Measurements from ENCODE around the gene SEPTIN3.
"Not testable (repeated sequence)": the region's sequence is repeated elsewhere in the genome, so short reads cannot be mapped to it uniquely, and the experiment has no call there.

Gene SEPTIN3

DNA sequence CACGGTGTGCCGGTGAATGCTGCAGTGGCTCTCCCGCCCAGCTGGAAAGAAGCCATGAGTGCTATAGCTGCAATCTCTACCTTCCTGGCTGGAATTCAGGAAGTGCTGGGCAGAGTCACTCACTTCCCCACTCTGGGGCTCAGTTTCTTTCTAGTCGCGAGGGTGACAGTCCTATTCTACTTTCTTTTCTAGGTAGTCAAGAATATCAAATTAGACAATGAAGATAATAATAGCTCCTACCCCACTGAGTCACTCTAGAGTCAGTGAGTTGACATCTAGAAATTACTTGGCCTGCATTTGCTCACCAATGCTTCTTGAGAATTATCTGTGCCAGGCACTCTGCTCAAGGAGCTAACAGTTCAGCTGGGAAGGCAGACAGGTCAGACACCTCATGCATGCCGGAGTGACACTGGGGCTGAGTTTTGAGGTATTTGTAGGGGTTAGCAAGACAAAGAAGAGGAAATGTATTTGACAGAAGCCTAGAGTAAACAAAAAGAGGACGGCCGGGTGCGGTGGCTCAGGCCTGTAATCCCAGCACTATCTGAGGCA is 25.5 kb upstream of the SEPTIN3 start:
- FAIRE-seq: no peak

DNA sequence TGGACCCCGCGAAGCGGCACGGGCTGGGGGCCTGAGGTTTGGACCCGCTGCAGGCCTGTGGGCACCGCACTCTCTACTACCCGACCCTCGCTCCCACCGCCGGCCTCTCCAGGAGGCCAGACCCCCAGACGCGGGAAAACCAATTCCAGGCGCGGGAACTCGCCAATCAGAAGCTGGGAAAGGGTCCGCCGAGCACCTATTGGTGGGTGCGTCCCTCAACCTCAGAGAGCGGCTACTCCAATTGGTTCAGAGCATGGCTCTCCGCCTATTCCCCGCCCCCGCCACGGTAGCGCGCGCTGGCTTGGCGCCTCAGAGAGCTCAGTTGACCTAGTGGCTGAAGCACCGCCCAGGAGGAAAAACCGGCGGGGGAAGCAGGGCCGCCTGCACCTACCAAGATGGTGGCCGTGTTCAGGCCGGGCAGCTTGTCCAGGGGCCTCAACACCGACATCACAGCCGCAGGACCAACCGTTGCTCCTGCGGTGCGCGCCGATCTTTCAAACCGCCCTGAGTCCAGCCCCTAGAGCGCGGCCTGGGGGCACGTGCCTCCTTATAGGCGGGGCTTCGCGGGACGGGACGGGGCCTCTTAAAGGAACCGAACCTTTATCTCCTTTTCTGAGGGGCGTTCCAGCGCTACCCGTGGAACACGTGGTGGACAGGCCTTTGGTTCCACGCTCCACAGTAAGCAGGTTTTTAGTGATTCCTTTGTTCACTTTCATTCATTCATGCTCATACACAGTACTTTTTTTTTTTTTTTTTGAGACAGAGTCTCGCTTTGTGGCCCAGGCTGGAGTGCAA is 22.4 kb upstream of the SEPTIN3 start, which contains the start of gene CENPM:
TSS of gene CENPM (minus strand) at position 524 of the 795 bp plus-strand sequence. CDS start at position 448, 76 bp downstream.
- FAIRE-seq: peak; percentile 82

DNA sequence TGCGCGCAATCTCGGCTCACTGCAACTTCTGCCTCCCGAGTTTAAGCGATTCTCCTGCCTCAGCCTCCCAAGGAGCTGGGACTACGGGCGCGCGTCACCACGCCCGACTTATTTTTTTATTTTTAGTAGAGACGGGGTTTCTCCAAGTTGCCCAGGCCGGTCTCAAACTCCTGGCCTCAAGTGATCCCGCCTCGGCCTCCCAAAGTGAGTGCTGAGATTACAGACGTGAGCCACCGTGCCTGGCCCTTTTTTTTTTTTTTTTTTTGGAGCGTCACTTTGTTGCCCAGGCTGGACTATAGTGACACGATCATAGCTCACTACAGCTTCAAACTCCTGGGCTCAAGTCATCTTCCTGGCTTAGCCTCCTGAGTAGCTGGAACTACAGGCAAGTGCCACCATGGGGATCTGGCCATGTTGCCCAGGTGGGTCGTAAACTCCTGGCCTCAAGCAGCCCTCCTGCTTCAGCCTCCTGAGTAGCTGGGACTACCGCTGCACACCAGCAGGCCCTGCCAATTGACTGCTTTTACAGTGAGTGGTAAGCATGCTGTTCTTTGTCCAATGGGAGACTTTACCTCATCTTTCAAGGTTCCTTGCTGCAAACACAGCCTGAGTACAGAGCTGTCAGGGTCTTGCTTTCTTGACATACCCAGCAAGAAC is 21.7 kb upstream of the SEPTIN3 start:
- FAIRE-seq: no peak

DNA sequence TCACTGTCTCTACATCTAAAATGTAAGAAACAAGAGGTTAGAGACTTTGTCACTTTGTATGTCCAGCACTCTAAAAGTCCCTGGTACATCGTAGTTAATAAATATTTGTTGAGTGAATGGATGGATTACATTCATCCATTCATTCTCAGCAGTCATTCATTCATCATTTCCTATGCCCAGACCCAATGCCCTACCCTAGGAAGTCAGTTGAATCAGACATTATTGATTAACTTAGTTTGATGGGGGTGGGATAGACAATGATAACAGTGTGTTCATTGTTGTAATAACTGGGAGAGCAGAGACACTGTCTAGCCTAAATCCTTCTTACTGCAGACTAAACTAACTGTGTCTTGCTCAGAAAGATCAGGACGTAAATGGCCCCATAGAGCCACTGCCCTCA is 21.1 kb upstream of the SEPTIN3 start:
- no peak for FAIRE-seq

DNA sequence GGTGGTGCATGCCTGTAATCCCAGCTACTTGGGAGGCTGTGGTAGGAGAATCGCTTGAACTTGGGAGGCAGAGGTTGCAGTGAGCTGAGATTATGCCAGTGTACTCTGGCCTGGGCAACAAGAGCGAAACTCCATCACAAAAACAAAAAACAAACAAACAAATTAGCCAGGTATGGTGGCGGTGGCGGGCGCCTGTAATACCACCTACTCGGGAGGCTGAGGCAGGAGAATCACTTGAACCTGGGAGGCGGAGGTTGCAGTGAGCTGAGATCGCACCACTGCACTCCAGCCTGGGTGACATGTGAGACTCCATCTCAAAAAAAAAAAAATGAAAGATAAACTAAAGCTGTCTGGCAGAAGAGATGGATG is 20.3 kb upstream of the SEPTIN3 start:
- not testable (repeated sequence) for FAIRE-seq

DNA sequence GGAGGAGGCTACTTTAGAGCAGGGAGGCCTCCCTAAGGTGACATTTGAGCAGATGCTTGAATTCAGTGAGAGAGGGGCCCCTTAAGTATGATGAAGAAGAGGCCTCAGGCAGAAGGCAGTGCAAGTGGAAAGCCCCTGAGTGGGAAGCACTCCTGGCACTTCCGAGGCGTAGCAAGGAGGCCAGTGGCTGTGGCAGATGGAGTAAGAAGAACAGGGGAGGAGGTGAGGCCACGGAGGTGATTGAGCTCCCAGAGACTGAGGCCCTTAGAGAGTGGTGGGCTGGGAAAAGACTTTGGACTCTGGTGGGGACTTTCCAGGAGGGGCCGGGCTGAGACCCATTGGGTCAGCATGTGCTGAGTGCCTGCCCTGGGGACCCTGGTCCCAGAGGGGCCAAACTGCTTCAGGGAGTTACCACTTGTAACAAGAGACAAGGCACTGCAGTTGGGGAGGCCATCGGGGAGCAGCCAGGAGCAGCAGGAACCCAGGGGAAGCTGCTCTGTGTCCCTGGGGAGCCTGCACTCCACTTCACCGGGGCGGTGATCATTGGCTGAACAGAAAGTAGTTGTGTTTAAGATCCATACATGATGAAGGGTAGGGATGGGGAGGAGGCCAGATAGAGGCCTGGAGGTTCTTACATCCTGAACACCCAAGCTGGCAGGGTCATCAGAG is 19.8 kb upstream of the SEPTIN3 start:
- FAIRE-seq: no peak

DNA sequence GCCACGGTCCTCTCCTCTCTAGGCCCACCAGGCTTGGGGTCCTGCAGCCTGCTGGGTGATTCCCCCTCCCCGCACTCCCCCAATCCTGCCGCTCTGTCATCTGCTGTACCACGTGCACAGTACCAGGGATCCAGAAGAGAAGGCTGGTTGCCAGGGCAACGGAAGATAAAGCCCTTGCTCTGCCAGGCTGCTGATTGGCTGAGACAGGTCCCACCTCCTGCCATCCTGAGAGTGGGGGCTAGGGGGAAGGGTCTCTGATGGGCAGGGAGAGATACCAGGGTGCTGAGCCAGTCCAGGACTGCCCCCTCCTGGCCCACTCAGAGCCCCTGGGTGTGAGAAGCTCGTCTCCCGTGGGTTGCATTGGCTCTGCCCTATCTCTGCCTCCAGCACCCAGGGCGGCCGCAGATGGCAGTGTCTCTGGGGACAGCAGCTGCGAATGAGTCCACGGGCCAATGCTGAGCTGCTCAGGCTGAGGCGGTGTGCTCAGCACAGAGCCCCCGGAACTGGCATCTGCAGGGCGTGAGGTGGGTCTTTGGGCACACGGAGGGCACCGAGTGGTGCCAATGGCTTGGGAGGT is 17.3 kb upstream of the SEPTIN3 start, which contains the start of gene SMIM45:
TSS of gene SMIM45 (plus strand) at position 253 of the 577 bp plus-strand sequence.
- FAIRE-seq: no peak

DNA sequence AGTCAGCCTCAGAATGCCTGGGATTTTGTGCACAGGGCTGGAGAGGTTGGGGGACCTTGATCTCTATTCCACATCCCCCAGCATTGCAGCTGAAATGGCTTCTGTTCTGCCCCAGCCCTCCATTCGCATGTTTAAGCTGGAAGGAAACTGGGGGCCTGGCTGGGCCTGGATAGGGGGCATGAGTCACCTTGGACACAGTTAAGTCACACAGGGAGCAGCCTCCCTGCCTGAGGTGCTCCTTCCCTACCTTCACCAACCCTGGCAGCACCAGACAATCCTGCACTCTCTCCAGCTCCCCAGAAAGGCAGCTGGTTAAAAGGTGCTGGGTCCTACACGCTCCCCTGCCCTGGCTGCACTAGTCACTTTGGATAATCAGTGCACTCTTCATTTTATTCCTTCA is 16.5 kb upstream of the SEPTIN3 start:
- FAIRE-seq: no peak

DNA sequence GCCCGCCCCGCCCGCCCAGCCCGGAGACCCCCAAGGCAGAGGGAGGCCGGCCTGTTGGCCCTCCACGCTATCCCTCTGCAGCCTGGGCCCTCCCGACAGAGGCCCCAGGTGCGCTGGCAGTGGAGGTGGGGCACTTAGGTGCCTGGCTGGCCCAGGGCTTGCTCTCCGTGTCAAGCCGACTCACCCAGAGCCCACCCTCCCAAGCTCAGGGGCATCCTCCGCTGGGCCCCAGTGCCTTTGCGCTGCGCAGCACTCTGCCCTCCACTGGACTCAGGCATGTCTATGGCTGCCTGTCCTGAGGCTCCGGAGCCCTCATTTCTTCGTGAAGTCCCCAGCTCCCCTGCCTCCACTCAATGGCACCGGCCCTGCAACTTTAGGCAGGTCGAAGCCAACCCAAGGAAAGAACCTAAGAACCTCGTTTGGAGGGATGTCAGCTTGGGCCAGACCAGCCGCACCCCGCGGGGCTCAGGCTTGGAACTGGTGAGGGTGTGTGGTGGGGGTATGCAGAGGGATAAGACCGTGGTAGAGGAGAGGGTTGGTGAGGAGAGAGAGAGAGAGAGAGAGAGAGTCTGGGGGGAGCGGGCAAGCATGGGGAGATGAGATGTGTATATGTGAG is 11.2 kb upstream of the SEPTIN3 start:
- FAIRE-seq: no peak

DNA sequence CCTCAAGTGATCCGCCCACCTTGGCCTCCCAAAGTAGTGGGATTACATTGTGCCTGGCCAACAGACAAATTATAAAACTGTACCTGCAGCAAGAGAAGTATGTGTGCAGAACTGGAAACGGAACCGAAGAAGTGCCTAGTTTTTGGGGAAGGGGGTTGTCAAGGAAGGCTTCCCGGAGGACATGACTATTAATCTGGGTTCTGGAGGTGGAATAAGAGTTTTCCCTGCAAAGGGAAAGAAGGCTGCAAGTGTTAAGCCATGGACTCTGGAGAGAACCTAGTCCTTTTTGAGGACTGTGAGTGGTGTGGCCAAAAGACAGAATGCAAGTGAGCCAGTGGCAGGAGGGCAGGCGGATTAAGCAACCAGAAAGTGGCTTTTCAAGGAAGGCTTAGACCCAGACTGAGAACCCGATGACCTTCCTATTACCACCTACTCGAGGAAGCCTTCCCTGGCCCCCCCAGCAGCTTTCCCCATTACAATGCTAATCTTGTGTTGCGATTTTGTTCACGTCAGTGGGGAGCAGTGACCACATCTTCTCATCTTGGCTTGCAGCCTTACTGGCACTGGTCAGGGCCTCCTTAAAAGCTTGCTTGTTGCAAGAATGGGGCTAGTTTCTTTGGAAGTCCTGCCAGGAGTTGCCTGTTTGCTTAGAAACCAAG is 5.7 kb upstream of the SEPTIN3 start:
- FAIRE-seq: no peak

DNA sequence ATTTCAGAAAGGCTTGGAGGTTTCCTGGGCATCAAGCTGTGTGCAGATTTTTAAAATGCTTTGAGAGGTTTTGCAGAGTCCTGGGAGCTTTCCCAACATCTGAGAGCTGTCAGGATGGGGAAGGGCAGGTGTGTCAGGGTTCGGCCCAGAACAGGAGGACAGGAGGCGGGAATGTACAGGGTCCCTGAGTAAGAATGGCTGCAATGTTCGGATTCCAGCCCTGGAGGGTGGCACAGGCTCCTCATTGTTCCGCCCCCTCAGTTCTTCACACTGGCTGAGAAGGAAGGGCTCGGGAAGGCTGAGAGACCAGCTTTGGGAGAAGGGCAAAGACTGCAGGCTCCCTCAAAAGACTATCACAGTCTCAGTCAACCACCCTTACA is 5.1 kb upstream of the SEPTIN3 start:
- FAIRE-seq: no peak

DNA sequence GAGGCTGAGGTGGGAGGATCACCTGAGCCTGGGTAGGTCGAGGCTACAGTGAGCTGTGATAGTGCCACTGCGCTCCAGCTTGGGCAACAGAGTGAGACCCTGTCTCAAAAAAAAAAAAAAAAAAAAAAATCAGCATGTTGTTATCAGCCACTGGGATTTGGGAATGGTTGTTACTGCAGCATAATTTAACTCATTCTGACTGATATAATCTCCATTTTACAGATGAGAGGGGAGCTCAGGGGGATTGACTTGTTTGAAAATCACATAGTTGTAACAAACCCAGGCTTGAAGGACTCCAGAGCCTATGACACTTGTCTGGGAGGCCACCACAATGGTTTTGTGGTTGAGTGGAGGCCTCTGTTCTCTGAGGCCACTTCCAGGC is 3.0 kb upstream of the SEPTIN3 start:
- FAIRE-seq: no peak

DNA sequence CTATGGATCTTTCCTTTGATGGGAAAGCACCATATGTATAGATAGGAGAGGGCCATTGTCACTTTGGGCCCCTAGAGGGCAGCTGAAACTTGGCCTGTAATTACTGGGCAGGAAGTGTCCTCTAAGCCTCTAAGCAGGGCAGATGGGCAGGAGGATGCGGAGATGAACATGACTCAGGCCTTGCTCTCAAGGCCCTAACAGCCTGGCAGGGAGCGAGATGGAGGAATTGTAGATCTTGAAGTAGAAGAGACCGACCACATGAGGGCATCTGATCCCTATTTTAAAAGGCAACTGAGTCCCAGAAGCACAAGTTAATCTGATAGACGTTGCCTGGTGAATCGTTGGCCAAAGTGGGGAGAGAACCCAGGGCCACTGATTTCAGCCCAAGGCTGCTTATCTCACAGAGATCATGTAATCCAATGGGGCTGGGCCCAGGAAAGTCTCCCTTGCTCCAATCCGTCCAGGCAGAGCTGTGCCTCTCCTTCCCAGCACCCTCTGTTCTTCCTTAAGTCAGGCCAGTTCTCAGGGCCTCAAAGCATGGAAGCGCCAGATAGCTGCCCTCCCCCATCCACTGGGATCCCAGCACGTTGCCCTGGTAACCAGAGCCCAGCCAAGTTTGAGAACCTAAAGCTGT is 2.5 kb upstream of the SEPTIN3 start:
- FAIRE-seq: peak; percentile 50

DNA sequence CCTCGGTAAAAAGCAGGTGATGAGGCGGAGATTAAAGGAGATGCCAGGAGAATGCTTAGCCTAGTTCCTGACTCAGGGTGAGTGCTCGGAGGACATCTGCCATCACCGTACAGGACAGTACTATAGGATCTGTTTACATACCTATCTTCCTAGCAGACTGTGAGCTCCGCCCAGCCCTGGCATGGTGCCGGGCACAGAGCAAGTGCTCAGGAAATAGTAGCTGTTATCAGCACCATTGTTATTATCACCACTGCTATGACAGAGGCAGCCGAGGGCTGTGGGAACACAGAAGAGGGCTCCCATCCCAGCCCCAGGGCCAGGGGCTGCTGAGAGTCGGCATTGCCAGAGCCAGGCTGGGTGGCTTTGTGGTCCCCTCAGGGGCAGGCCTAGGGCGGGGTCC is 642 bp upstream of the SEPTIN3 start:
- no peak for FAIRE-seq

DNA sequence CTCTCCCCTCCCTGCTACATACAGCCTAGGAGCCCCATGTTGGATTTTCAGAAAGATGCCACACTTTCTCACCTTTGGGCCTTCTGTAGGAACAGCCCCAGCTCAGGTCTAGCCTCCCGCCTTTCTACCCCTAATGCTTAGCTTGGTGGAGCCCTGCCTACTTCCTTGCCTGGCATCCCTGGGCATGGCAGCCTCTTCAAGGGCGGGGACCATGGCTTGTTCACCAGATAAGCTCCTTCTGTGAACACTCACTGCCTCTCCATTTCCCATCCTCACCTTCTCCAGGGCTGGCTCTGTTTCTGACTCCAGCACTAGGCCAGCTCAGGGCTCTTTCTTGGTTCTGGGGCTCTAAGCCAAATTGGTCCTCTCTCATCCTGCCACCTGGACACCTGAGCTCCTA is 1.4 kb downstream of the SEPTIN3 start:
- FAIRE-seq: no peak

DNA sequence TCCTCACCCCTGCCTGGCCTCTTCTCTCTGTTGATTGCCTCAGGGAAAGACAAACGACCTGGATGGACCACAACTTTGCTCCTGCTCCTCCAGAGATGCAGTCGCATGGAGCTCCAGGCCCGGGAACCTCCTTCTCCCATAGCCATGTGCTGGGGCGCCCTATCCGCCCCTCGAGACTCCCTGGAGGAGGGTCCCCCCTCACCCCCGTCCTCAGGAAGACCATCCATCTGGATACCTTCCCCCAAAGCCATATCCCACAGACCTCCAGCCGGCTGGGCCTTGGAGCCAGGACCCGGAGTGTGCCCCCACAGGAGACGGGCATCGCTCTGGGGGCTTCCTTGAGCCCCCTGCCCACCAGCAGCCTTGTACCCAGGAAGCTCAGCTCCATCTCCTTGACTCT is 2.2 kb downstream of the SEPTIN3 start:
- no peak for FAIRE-seq

DNA sequence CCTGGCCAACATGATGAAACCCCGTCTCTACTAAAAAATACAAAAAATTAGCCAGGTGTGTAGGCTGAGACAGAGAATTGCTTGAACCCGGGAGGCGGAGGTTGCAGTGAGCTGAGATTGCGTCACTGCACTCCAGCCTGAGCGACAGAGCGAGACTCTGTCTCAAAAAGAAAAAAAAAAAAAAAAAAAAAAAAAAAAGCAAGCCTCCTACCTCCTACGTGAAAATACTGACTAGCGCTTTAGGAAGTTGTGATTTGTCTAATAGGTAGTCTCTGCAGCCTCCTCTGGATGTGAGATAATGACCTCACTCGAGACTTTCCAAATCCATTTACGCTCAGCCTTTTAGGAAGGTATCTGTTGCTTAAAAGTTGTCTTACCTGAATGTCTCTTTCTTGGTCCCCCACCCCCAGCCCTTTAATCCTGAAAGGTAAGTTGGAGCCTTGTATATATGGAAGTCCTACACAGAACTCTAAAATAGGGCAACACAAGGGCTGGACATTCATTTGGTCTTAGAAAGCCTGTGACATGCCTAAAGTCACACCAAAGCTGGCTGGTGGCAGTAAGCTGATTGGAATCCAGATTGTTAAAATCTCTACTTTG is 5.5 kb downstream of the SEPTIN3 start:
- FAIRE-seq: no peak

DNA sequence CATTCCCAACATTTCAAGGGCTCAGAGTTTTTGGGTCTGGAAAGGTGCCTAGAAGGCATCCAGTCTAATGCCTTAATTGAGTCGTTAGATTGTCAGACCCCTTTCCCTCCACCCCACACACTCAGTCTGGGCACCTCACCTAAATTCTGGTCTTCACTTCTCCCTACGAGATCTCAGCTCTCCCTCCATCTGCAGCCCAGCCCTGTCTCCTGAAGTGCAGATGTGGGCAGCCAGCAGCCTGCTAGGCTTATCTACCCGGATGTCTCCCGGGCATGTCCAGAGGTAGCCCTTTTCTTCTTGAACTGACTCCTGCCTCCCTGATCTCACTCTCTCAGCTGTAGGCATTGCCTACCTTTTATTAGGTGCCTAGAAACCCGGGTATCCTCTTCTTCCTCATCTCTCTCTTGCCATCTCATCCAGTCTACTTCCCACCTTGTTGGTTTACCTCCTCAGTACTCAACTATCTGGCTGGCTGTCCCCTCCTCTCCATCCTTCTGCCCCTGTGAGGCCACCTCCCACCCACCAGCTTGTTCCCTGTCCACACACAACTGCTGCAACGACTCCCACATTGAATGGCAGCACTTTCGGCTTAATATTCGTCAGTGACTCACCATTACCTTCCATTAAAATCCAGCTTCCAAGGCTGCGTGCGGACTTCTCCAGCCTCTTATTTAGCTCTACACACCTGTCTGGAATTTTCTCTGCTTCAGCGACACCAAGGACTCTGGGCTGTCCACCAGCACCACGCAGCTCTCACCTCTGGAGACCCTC is 6.2 kb downstream of the SEPTIN3 start:
- no peak for FAIRE-seq

DNA sequence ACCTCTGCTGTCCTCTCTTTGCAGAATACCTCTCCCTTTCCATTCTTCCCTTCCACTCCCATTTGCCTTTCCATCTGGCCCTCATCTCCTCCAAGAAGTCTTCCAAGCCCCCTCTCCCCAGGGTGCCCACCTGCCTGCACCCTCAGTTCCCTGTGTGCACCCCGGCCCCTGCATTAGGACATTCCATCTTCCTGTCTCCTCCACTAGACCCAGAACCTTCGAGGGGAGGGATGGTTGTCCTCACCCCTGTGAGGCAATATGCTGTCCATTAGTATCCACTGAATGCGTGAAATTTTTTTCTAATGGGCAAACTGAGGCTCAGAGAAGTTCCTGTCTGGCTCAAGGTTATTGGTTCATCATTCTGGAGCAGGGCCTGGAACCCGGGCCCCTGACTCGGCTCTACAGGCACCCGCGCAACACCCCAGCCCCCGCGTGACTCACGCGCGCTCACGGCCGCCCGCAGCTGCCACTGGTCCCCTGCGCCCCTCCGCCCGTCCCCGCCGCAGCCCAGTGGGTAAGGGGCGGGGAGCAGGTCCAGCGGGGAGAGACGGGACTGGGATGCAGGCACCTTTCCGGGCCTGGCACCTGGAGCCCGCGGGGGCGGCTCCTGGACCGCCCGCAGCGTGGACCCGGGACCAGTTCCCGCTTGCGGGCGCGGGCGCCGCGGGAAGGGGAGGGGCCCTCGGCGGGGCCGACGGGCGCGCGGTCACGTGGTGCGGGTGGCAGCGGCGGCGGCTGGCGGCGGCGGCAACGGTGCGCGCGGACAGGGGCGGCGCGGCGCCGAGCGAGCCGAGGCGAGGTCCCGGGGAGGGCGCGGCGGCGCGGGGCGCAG is 7.0 kb downstream of the SEPTIN3 start:
- FAIRE-seq: no peak

All from TTC549 (cell line).